ENCODE data around the gene CSTPP1.
"Not testable (repeated sequence)": the region's sequence is repeated elsewhere in the genome, so short reads cannot be mapped to it uniquely, and the experiment has no call there.

Gene CSTPP1

GRCh38 chr11:47099918-47100315, 163.4 kb downstream of the CSTPP1 start:
- no peak for DNase-seq (ENCODE audit: low spot score)

GRCh38 chr11:47101406-47101805, 164.8 kb downstream of the CSTPP1 start:
- DNase-seq (ENCODE audit: low spot score): no peak

- DNase-seq (ENCODE audit: low spot score): peak; percentile 72
Observed at GRCh38 chr11:47104261-47104950, 167.8 kb downstream of the CSTPP1 start.

GRCh38 chr11:47105541-47105940, 169.0 kb downstream of the CSTPP1 start:
- DNase-seq (ENCODE audit: low spot score): no peak

- DNase-seq (ENCODE audit: low spot score): no peak
Observed at GRCh38 chr11:47105974-47106373, 169.4 kb downstream of the CSTPP1 start.

GRCh38 chr11:47106798-47107411, 170.3 kb downstream of the CSTPP1 start:
- no peak for DNase-seq (ENCODE audit: low spot score)

- DNase-seq (ENCODE audit: low spot score): no peak
Observed at GRCh38 chr11:47107744-47108143, 171.2 kb downstream of the CSTPP1 start.

- DNase-seq (ENCODE audit: low spot score): no peak
Observed at GRCh38 chr11:47108214-47108613, 171.7 kb downstream of the CSTPP1 start.

GRCh38 chr11:47109051-47109726, 172.6 kb downstream of the CSTPP1 start:
- DNase-seq (ENCODE audit: low spot score): no peak

GRCh38 chr11:47109727-47110246, 173.2 kb downstream of the CSTPP1 start:
- no peak for DNase-seq (ENCODE audit: low spot score)

GRCh38 chr11:47111318-47111804, 174.8 kb downstream of the CSTPP1 start:
- DNase-seq (ENCODE audit: low spot score): no peak

GRCh38 chr11:47112941-47113340, 176.4 kb downstream of the CSTPP1 start:
- DNase-seq (ENCODE audit: low spot score): not testable (repeated sequence)

- not testable (repeated sequence) for DNase-seq (ENCODE audit: low spot score)
Observed at GRCh38 chr11:47118958-47119688, 182.6 kb downstream of the CSTPP1 start.

- no peak for DNase-seq (ENCODE audit: low spot score)
Observed at GRCh38 chr11:47121056-47121455, 184.5 kb downstream of the CSTPP1 start.

- no peak for DNase-seq (ENCODE audit: low spot score)
Observed at GRCh38 chr11:47121731-47122130, 185.2 kb downstream of the CSTPP1 start.

GRCh38 chr11:47123094-47123493, 186.5 kb downstream of the CSTPP1 start:
- no peak for DNase-seq (ENCODE audit: low spot score)

- no peak for DNase-seq (ENCODE audit: low spot score)
Observed at GRCh38 chr11:47124675-47125074, 188.1 kb downstream of the CSTPP1 start.

GRCh38 chr11:47125083-47125482, 188.5 kb downstream of the CSTPP1 start:
- DNase-seq (ENCODE audit: low spot score): no peak

GRCh38 chr11:47127213-47127612, 190.7 kb downstream of the CSTPP1 start:
- no peak for DNase-seq (ENCODE audit: low spot score)

GRCh38 chr11:47130543-47130942, 194.0 kb downstream of the CSTPP1 start:
- DNase-seq (ENCODE audit: low spot score): no peak

- no peak for DNase-seq (ENCODE audit: low spot score)
Observed at GRCh38 chr11:47131136-47131535, 194.6 kb downstream of the CSTPP1 start.

- DNase-seq (ENCODE audit: low spot score): no peak
Observed at GRCh38 chr11:47132490-47132889, 195.9 kb downstream of the CSTPP1 start.
